Measurements from ENCODE around the gene ZNF488. TPM values are rescaled to one million over a fixed set of nuclear protein-coding genes. Genes with fewer than 3 reads are reported as not detected.

ZNF488 gene
- total RNA-seq, 1 donor from 2014 or later: 0.41 TPM

DNA sequence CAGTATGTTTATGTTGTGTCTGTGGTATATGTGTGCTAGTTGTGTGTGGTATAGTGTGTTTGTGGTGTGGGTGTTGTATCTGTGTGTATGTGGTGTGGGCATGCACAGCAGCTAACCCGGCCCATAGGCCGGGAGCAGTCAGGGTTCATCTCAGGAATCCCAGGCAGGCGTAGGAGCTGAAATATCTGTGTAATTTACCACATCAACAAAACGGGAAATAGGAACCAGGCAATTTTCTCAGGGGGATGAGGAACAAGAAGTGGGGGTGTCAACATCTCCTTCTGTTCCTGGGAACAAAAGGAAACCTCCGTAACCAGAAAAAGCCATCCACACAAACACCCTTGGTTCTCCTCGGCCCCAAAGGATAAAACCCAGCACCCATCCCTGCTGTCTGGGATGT is 24.5 kb upstream of the ZNF488 start:
- TF ChIP-seq, protein P1, sequence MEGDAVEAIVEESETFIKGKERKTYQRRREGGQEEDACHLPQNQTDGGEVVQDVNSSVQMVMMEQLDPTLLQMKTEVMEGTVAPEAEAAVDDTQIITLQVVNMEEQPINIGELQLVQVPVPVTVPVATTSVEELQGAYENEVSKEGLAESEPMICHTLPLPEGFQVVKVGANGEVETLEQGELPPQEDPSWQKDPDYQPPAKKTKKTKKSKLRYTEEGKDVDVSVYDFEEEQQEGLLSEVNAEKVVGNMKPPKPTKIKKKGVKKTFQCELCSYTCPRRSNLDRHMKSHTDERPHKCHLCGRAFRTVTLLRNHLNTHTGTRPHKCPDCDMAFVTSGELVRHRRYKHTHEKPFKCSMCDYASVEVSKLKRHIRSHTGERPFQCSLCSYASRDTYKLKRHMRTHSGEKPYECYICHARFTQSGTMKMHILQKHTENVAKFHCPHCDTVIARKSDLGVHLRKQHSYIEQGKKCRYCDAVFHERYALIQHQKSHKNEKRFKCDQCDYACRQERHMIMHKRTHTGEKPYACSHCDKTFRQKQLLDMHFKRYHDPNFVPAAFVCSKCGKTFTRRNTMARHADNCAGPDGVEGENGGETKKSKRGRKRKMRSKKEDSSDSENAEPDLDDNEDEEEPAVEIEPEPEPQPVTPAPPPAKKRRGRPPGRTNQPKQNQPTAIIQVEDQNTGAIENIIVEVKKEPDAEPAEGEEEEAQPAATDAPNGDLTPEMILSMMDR (IDR thresholded peaks at IDR 0.05): no peak

DNA sequence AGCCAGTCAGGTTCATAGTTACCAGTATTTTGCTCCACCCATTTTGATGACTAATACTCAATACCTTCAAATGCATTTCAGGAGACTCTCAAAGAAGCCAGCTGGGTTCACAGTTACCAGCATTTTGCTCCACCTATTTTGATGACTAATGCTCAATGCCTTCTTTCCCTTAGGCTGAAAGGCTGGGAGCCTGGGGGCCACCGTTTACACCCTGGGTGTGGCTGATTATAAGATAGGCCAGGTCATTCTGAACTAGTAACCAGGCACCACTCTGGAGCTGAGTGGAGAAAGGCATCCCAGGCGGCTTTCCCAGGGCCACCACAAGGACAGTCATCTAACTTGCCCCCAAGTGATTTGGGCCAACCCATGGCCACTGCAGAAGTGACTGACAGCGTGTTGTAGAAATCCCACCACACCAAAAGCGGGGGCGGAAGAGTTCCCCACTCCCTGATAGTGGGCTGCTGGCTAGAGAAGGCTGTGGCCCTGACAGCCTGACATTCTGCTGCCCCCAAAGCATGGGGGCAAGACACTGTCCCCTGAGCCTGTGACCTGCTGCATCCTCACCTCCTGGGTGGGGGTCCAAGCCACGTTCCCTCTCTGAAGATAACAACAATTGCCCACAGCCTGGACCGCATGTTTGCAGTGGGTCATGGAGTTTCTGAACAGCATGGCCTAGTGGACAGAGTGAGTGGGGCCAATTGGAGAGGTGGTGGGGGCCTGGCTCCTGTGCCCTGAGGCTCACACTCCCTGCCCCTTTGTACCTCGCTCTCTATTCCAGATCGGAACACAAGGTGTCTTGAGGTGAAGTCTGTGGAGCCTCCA is 23.0 kb upstream of the ZNF488 start:
- Histone ChIP-seq H3K27ac (no peak overlapping the region), H3K4me3 (no peak overlapping the region), H3K9me3 (no peaks in the 10 kb centered on the region), H3K27me3 (no peaks in the 10 kb centered on the region), H3K36me3 (no peaks in the 10 kb centered on the region), H3K4me1 (peaks cover 11% of the 10 kb centered on the region)
- intact Hi-C loops (cut with DNase I): no loop called here
- peak; percentile 63 for DNase-seq
- ATAC-seq: peak; percentile 53
- TF ChIP-seq, protein P1 (IDR thresholded peaks at IDR 0.05): no peak

More for the DNA sequence above, 24.5 kb upstream of the ZNF488 start:
- H3K4me1 ChIP-seq: peaks cover under 1% of the 10 kb centered on the region
- intact Hi-C loops (cut with DNase I): no loop called here
- H3K36me3 ChIP-seq: no peaks in the 10 kb centered on the region
- ATAC-seq (no peak), DNase-seq (no peak)
- H3K27ac ChIP-seq: no peak overlapping the region
- no peak overlapping the region for H3K4me3 ChIP-seq
- H3K9me3 ChIP-seq: no peaks in the 10 kb centered on the region
- H3K27me3 ChIP-seq: no peaks in the 10 kb centered on the region

DNA sequence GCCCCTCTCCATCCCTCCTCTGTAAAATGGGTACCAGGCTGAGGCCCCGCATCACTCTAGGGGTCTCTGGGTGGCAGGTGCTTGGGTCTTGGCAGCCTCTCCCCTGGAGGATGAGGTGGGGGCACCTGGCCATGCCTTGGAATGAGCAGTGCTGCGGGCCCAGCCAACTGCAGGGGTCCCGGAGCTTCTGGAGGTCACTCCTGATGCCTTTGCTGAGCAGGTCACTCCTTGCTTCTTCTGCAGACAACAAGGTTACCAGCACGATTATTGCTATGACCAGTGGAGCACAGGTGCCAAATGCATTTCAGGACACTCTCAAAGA is 22.4 kb upstream of the ZNF488 start:
- H3K4me3 ChIP-seq: no peak overlapping the region
- H3K4me1 ChIP-seq: peaks cover 11% of the 10 kb centered on the region
- H3K27me3 ChIP-seq: no peaks in the 10 kb centered on the region
- no peaks in the 10 kb centered on the region for H3K9me3 ChIP-seq
- H3K36me3 ChIP-seq: no peaks in the 10 kb centered on the region
- intact Hi-C loops (cut with DNase I): no loop called here
- ATAC-seq (no peak), DNase-seq (no peak)
- no peak overlapping the region for H3K27ac ChIP-seq
- TF ChIP-seq, protein P1 (IDR thresholded peaks at IDR 0.05): no peak

DNA sequence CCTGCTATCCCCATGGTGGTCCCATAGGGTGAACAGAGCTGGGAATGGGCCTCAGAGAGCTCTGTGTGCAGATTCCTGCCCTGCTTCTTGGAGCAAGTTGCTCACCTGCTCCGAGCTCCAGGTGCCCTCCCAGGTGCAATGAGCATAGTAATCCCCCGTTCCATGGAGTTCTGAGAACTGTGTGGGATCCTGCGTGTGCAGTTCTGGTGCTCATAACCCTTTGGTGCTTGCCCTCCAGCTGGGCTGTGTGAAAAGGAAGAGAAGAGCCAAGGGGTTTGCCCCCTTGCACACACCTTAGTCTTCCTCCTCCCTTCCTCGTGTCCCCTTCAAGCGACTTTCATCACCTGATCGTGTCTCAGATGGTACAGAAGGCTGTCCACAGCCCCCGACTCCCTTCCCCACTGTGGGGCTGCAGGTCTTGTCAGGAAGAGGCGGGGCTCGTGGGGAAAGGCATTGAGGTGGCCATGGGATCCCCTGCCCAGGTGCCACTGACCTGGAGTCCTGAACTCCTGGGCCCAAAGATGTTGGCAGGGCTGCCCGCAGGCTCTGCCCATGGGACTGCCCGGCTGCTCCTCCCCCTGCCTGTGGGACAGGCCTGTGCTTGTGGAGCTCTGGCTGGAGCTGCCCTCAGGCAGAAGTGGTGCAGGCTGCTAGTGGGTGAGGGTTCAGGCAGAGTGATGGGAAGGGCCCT is 21.9 kb upstream of the ZNF488 start:
- no peak overlapping the region for H3K27ac ChIP-seq
- peaks cover 11% of the 10 kb centered on the region for H3K4me1 ChIP-seq
- intact Hi-C loops (cut with DNase I): no loop called here
- no peak overlapping the region for H3K4me3 ChIP-seq
- peak; percentile 57 for DNase-seq
- no peaks in the 10 kb centered on the region for H3K36me3 ChIP-seq
- no peaks in the 10 kb centered on the region for H3K27me3 ChIP-seq
- H3K9me3 ChIP-seq: no peaks in the 10 kb centered on the region
- ATAC-seq: no peak
- TF ChIP-seq, protein P1 (IDR thresholded peaks at IDR 0.05): no peak

DNA sequence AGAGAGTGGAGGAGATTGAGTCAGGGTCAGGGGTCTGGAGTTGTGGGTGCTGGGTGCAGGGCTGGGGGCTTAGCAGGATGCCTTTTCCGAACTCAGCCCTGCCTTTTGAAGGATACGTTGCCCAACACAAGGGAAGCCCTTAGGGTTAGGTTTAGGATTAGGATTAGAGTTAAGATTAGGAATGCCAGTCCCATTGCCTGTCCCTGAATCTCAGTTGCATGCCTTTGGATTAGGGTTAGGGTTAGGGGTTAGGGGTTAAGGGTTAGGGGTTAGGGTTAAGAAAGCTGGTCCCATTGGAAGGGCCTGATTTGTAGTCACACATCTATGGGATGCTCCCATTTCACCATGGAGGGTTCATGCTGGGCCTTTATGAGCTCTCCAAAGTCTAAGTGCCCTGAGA is 20.8 kb upstream of the ZNF488 start:
- H3K27me3 ChIP-seq: no peaks in the 10 kb centered on the region
- H3K27ac ChIP-seq: no peak overlapping the region
- ATAC-seq: no peak
- intact Hi-C loops (cut with DNase I): no loop called here
- no peaks in the 10 kb centered on the region for H3K36me3 ChIP-seq
- DNase-seq: no peak
- no peaks in the 10 kb centered on the region for H3K9me3 ChIP-seq
- no peak overlapping the region for H3K4me3 ChIP-seq
- peaks cover 11% of the 10 kb centered on the region for H3K4me1 ChIP-seq
- TF ChIP-seq, protein P1 (IDR thresholded peaks at IDR 0.05): no peak

All from upper lobe of right lung (tissue), 1 donor.